Astrocyte of the hippocampus (primary cell): ENCODE results near the gene HIGD1C.

Experiments used
- DNase-seq: peaks from one replicate; pipeline ENCODE4 v3.0.0; 2011; ENCODE audit warnings: low read depth, low spot score

The HIGD1C gene

DNA sequence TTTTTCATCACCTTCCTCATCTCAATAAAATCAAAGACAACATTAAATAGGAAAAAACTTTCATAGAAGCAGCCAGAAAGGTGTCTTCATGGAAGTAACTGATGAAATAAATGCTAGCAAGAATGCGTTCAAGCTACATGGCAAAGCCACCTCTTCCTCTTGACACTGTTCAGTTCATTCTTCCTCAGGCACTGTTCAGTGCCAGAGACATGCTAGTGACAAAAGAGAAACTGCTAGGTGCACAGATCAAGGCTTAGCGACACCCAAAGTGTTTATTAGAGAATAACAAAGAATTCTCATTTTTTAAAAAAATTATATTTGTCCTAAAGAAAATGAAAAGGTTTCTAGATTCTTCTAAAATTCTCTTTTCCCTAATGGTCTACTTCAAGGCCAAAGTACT lies 66.6 kb downstream of the HIGD1C start:
- DNase-seq, result no peak

DNA sequence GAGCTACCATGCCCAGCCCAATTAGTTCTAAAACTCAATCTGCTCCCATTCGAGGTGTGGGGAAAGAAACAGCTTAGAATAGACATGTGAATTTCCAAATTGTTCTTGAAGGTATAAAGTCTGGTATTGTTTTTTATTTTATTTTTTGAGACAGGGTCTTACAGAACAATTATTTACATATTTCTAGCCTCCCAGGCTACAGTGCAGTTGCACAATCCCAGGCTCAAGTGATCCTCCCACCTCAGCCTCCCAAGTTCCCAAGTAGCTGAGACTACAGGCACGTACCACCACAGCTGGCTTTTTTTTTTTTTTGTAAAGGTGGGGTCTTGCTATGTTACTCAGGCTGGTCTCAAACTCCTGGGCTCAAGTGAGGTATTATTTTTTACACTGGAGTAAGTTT lies 67.6 kb downstream of the HIGD1C start:
- no peak for DNase-seq
